A673 (cell line): ENCODE data around the gene PPP2R2D. TPM values are rescaled to one million over a fixed set of nuclear protein-coding genes. Genes with fewer than 3 reads are reported as not detected.

Experiments used
- BruUV-seq: library from RNA; stranded (reverse); fragments of 400-500 nt; replicated peaks from 2 replicates; lab custom pipeline; 2021; lab: Mats Ljungman, UMichigan
- CTCF ChIA-PET: fragments of 300-600 bp; sonication (Branson Sonifier 250); formaldehyde crosslinking; loops from one replicate; lab custom pipeline; 2022; ENCODE audit warnings: antibody characterized with exemption; lab: Charles Lee
- POLR2A ChIA-PET: fragments of 300-600 bp; sonication (Branson Sonifier 250); formaldehyde crosslinking; loops from one replicate; lab custom pipeline; 2022; ENCODE audit warnings: antibody characterized with exemption; ENCODE audit not compliant: low non-redundant PET; lab: Charles Lee
- DNase-seq: peaks from one replicate; pipeline ENCODE4 v3.0.0-alpha.2; 2015; ENCODE audit warnings: low spot score
- H3K27ac ChIP-seq: fragments of 200-600 bp; sonication (generic); 2 replicates; pipeline ENCODE4 v1.5.1; 2016; ENCODE audit warnings: mixed run types, low read depth, mild to moderate bottlenecking, mixed read lengths, antibody characterized with exemption, low read length; ENCODE audit not compliant: poor library complexity, severe bottlenecking
- H3K27me3 ChIP-seq: fragments of 200-600 bp; sonication (generic); replicated peaks from 2 replicates; pipeline ENCODE4 v1.6.1; 2017; ENCODE audit warnings: mixed run types, low read depth, mild to moderate bottlenecking, mixed read lengths, antibody characterized with exemption, low read length; ENCODE audit not compliant: insufficient read depth, poor library complexity
- H3K36me3 ChIP-seq: fragments of 200-600 bp; sonication (generic); 2 replicates; pipeline ENCODE4 v1.6.1; 2016; ENCODE audit warnings: mixed run types, mild to moderate bottlenecking, mixed read lengths, antibody characterized with exemption, low read length; ENCODE audit not compliant: insufficient read depth, poor library complexity, severe bottlenecking
- H3K4me1 ChIP-seq: fragments of 200-600 bp; sonication (generic); 2 replicates; pipeline ENCODE4 v1.6.1; 2017; ENCODE audit warnings: mixed run types, mild to moderate bottlenecking, mixed read lengths, antibody characterized with exemption, low read length; ENCODE audit not compliant: insufficient read depth, poor library complexity, severe bottlenecking
- H3K4me3 ChIP-seq: fragments of 200-600 bp; sonication (generic); 2 replicates; pipeline ENCODE4 v1.5.1; 2016; ENCODE audit warnings: low read depth, mixed run types, mild to moderate bottlenecking, mixed read lengths, low read length; ENCODE audit not compliant: poor library complexity, severe bottlenecking
- H3K9me3 ChIP-seq: fragments of 200-600 bp; sonication (generic); 2 replicates; pipeline ENCODE4 v1.6.1; 2016; ENCODE audit warnings: mixed run types, low read depth, mild to moderate bottlenecking, mixed read lengths, antibody characterized with exemption, low read length; ENCODE audit not compliant: poor library complexity, severe bottlenecking
- CTCF ChIP-seq: fragments of 300-800, 200-600 bp; sonication (generic); conservative IDR thresholded peaks from 2 replicates; pipeline ENCODE4 v1.5.1; 2017; ENCODE audit warnings: low read depth, mild to moderate bottlenecking, antibody characterized with exemption, low read length, moderate library complexity, mixed read lengths
- EZH2 ChIP-seq: fragments of 200-600 bp; sonication (generic); IDR thresholded peaks from 2 replicates; pipeline ENCODE4 v1.6.1; 2017; ENCODE audit warnings: borderline replicate concordance, low read depth, mild to moderate bottlenecking, mixed read lengths, antibody characterized with exemption, low read length; ENCODE audit not compliant: poor library complexity, severe bottlenecking
- intact Hi-C: fragments of 100-400 bp; cut with micrococcal nuclease; formaldehyde crosslinking; loops from one replicate; pipeline ENCODE4 v1.10.0; 2022; ENCODE audit not compliant: unreplicated experiment
- total RNA-seq: library from RNA; stranded (reverse); gene quantifications from 2 replicates; pipeline ENCODE4 v1.2.3, GENCODE V29; 2021

Gene PPP2R2D
- total RNA-seq, 1 experiment from 2014 or later = 49.1 TPM

- Histone ChIP-seq H3K4me1 (no peaks in the 10 kb centered on the region), H3K27ac (no peak overlapping the region), H3K9me3 (no peaks in the 10 kb centered on the region), H3K36me3 (no peaks in the 10 kb centered on the region), H3K4me3 (no peak overlapping the region), H3K27me3 (no peaks in the 10 kb centered on the region)
- DNase-seq = no peak
- intact Hi-C loops = no loop called here
- ChIA-PET CTCF (no interaction called here), POLR2A (no interaction called here)
- no peak for TF ChIP-seq CTCF
- no peak for TF ChIP-seq EZH2
- BruUV-seq = no TSS peak
Measured at GRCh38 chr10:131891929-131892805, 8.6 kb upstream of the PPP2R2D start.

- Histone ChIP-seq H3K4me1 (no peaks in the 10 kb centered on the region), H3K27me3 (no peaks in the 10 kb centered on the region), H3K36me3 (no peaks in the 10 kb centered on the region), H3K27ac (no peak overlapping the region), H3K9me3 (no peaks in the 10 kb centered on the region), H3K4me3 (no peak overlapping the region)
- no peak for TF ChIP-seq EZH2
- no TSS peak for BruUV-seq
- ChIA-PET POLR2A (no interaction called here), CTCF (no interaction called here)
- no peak for DNase-seq
- intact Hi-C loops = no loop called here
Measured at GRCh38 chr10:131892806-131893675, 7.8 kb upstream of the PPP2R2D start.

- ChIA-PET POLR2A (no interaction called here), CTCF (no interaction called here)
- H3K4me1 ChIP-seq = no peaks in the 10 kb centered on the region
- intact Hi-C loops = no loop called here
- H3K27me3 ChIP-seq = peaks cover 15% of the 10 kb centered on the region
- no peak for TF ChIP-seq CTCF
- TF ChIP-seq EZH2 = no peak
- no peak overlapping the region for H3K4me3 ChIP-seq
- no peak for DNase-seq
- H3K27ac ChIP-seq = no peak overlapping the region
- H3K9me3 ChIP-seq = no peaks in the 10 kb centered on the region
- BruUV-seq = no TSS peak
- no peaks in the 10 kb centered on the region for H3K36me3 ChIP-seq
Measured at GRCh38 chr10:131895116-131895515, 5.7 kb upstream of the PPP2R2D start.
